SK-N-SH (cell line): Measurements from ENCODE around the gene NAV2. TPM values are rescaled to one million over a fixed set of nuclear protein-coding genes. Genes with fewer than 3 reads are reported as not detected.

Experiments
- CTCF ChIA-PET: fragments of 300-600, 350-600 bp; formaldehyde crosslinking; extraction: SDS; loops from one replicate; lab custom pipeline; 2021; lab: Yijun Ruan, JAX
- POLR2A ChIA-PET: fragments of 350-600 bp; sonication (Branson Sonifier 250); formaldehyde crosslinking; extraction: SDS; loops from one replicate; lab custom pipeline; 2020; ENCODE audit warnings: antibody characterized with exemption, inconsistent platforms; lab: Yijun Ruan, JAX
- DNase-seq: peaks from one replicate; pipeline ENCODE4 v3.0.0; 2012
- H2AFZ ChIP-seq: fragments of 200-600 bp; sonication (generic); 2 replicates; pipeline ENCODE4 v1.8.1; 2016; ENCODE audit warnings: antibody characterized with exemption, mild to moderate bottlenecking, low read depth
- H3F3A ChIP-seq: fragments of 200-600 bp; sonication (generic); replicated peaks from 2 replicates; pipeline ENCODE3; 2016; ENCODE audit warnings: antibody characterized with exemption, mild to moderate bottlenecking; ENCODE audit not compliant: insufficient read depth
- H3K27ac ChIP-seq, 2 experiments: fragments of 200-500 bp in 1 of 2; fragments of 200-600 bp in 1 of 2; sonication (Bioruptor generic) in 1 of 2; sonication (generic), shearing (Covaris generic) in 1 of 2; 2 replicates each; pipeline versions ENCODE4 v1.5.1 to v1.6.1; 2014 to 2016; ENCODE audit warnings: low read depth in 2 of 2, inconsistent platforms in 1 of 2, low read length in 1 of 2, mild to moderate bottlenecking in 1 of 2, mixed read lengths in 1 of 2
- H3K27me3 ChIP-seq: fragments of 200-600 bp; sonication (generic), shearing (Covaris generic); 2 replicates; pipeline ENCODE4 v1.6.1; 2016; ENCODE audit warnings: mixed run types; ENCODE audit not compliant: insufficient read depth
- H3K36me3 ChIP-seq, 2 experiments: fragments of 200-500 bp in 1 of 2; fragments of 200-600 bp in 1 of 2; sonication (Bioruptor generic) in 1 of 2; sonication (generic) in 1 of 2; replicated peaks in 1 of 2; 2 replicates each; pipeline versions ENCODE3 to v1.5.1; 2014 to 2016; ENCODE audit warnings: low read length in 1 of 2, mild to moderate bottlenecking in 1 of 2; ENCODE audit not compliant: insufficient read depth in 2 of 2, control insufficient read depth in 1 of 2
- H3K4me1 ChIP-seq, 2 experiments: fragments of 200-500 bp in 1 of 2; fragments of 200-600 bp in 1 of 2; sonication (Bioruptor generic) in 1 of 2; sonication (generic), shearing (Covaris generic) in 1 of 2; 2 replicates each; pipeline versions ENCODE4 v1.5.1 to v1.6.1; 2014 to 2016; ENCODE audit warnings: low read depth in 1 of 2, low read length in 1 of 2, mixed run types in 1 of 2; ENCODE audit not compliant: insufficient read depth in 2 of 2, control insufficient read depth in 1 of 2
- H3K4me2 ChIP-seq: fragments of 200-600 bp; sonication (generic), shearing (Covaris generic); 2 replicates; pipeline ENCODE4 v1.6.1; 2017; ENCODE audit warnings: mixed run types
- H3K4me3 ChIP-seq, 2 experiments: fragments of 200-500 bp in 1 of 2; fragments of 200-600 bp in 1 of 2; sonication (Bioruptor generic) in 1 of 2; sonication (generic), shearing (Covaris generic) in 1 of 2; 2 replicates each; pipeline versions ENCODE4 v1.5.1 to v1.8.1; 2014 to 2016; ENCODE audit warnings: low read depth in 2 of 2, inconsistent platforms in 1 of 2, low read length in 1 of 2, mild to moderate bottlenecking in 1 of 2, mixed read lengths in 1 of 2, moderate library complexity in 1 of 2
- H3K79me2 ChIP-seq: fragments of 200-600 bp; sonication (generic); 2 replicates; pipeline ENCODE4 v1.8.1; 2017; ENCODE audit warnings: mild to moderate bottlenecking; ENCODE audit not compliant: insufficient read depth
- H3K9ac ChIP-seq: fragments of 200-600 bp; sonication (generic); 2 replicates; pipeline ENCODE4 v1.6.1; 2017; ENCODE audit warnings: mixed run types
- H3K9me2 ChIP-seq: fragments of 200-600 bp; sonication (generic); 2 replicates; pipeline ENCODE4 v1.6.1; 2017; ENCODE audit warnings: mixed run types
- H3K9me3 ChIP-seq: fragments of 200-600 bp; sonication (generic); 2 replicates; pipeline ENCODE4 v1.6.1; 2017; ENCODE audit warnings: mixed run types, mild to moderate bottlenecking, moderate library complexity
- H4K20me1 ChIP-seq: fragments of 200-600 bp; sonication (generic); 2 replicates; pipeline ENCODE4 v1.6.1; 2017; ENCODE audit warnings: mild to moderate bottlenecking, mixed run types; ENCODE audit not compliant: insufficient read depth
- EZH2phosphoT487 ChIP-seq: fragments of 200-600 bp; sonication (generic); IDR thresholded peaks from 2 replicates; pipeline ENCODE4 v1.6.1; 2017; ENCODE audit warnings: low read depth, mixed run types, mild to moderate bottlenecking, antibody characterized with exemption, moderate library complexity, borderline replicate concordance
- FOSL2 ChIP-seq: IDR thresholded peaks from 2 replicates; pipeline ENCODE4 v1.4.0; 2012; ENCODE audit warnings: low read depth, mild to moderate bottlenecking, moderate library complexity, borderline replicate concordance
- FOXJ3 ChIP-seq: sonication (generic); formaldehyde crosslinking; IDR thresholded peaks from 2 replicates; pipeline ENCODE4 v1.5.1; 2020; ENCODE audit warnings: mild to moderate bottlenecking, missing genetic modification reagents
- GATA2 ChIP-seq: sonication (generic); formaldehyde crosslinking; IDR thresholded peaks from 2 replicates; pipeline ENCODE4 v1.5.0; 2020; ENCODE audit warnings: mild to moderate bottlenecking, missing genetic modification reagents
- MAX ChIP-seq: IDR thresholded peaks from 2 replicates; pipeline ENCODE4 v1.4.0; 2012; ENCODE audit warnings: low read depth
- MXI1 ChIP-seq: IDR thresholded peaks from 2 replicates; pipeline ENCODE4 v1.6.1; 2012; ENCODE audit warnings: mild to moderate bottlenecking, low read depth, low read length, improper control_type of control experiment
- PBX3 ChIP-seq: IDR thresholded peaks from 2 replicates; pipeline ENCODE4; 2012
- RAD21 ChIP-seq: IDR thresholded peaks from 2 replicates; pipeline ENCODE4 v1.6.1; 2012; ENCODE audit warnings: mild to moderate bottlenecking, low read length
- REST ChIP-seq: IDR thresholded peaks from 2 replicates; pipeline ENCODE4 v1.6.1; 2012; ENCODE audit warnings: mild to moderate bottlenecking, low read depth, low read length, moderate library complexity
- RFX5 ChIP-seq: IDR thresholded peaks from 2 replicates; pipeline ENCODE4 v1.6.1; 2012; ENCODE audit warnings: mild to moderate bottlenecking, improper control_type of control experiment, low read length
- RXRA ChIP-seq: IDR thresholded peaks from 2 replicates; pipeline ENCODE4 v1.4.0; 2012; ENCODE audit warnings: low read depth, mild to moderate bottlenecking, borderline replicate concordance
- SMC3 ChIP-seq: IDR thresholded peaks from 2 replicates; pipeline ENCODE4 v1.6.1; 2012; ENCODE audit warnings: low read depth, low read length, improper control_type of control experiment
- TAF1 ChIP-seq: IDR thresholded peaks from 2 replicates; pipeline ENCODE4 v1.6.1; 2012; ENCODE audit warnings: low read depth, mild to moderate bottlenecking, low read length, moderate library complexity, borderline replicate concordance
- TEAD4 ChIP-seq: IDR thresholded peaks from 2 replicates; pipeline ENCODE4 v1.4.0; 2012; ENCODE audit warnings: mild to moderate bottlenecking, borderline replicate concordance; ENCODE audit not compliant: insufficient read depth
- USF1 ChIP-seq: IDR thresholded peaks from 2 replicates; pipeline ENCODE4 v1.4.0; 2012; ENCODE audit warnings: low read depth, borderline replicate concordance
- USF2 ChIP-seq: fragments of 150-350 bp; IDR thresholded peaks from 2 replicates; pipeline ENCODE4 v1.6.1; 2017; ENCODE audit warnings: antibody characterized with exemption, low read length, low read depth, borderline replicate concordance
- ZBTB33 ChIP-seq: IDR thresholded peaks from 2 replicates; pipeline ENCODE4 v1.4.0; 2012; ENCODE audit warnings: low read depth, borderline replicate concordance
- WGBS: methylation state at CpG from one replicate; pipeline ENCODE4 v1.1.6; 2017; ENCODE audit warnings: low lambda C conversion rate; 5-methylcytosine and 5-hydroxymethylcytosine counted together
- polyA plus RNA-seq, 3 experiments: library from polyadenylated mRNA; depleted of rRNA; stranded (reverse); fragments of >200 nt; gene quantifications; 2 replicates each; pipeline ENCODE4 v1.2.3, GENCODE V29; 2012

The NAV2 gene
- polyA plus RNA-seq, 1 of the 3 experiments (the other 2 are of a cell fraction) = 26.2 TPM

GRCh38 chr11:19766810-19767209 is 54.2 kb downstream of the NAV2 start:
- no peaks in the 10 kb centered on the region for H3K9me3 ChIP-seq
- TF ChIP-seq GATA2 (CRISPR knock-in tag) (no peak), FOXJ3 (CRISPR knock-in tag) (no peak), MAX (no peak), ZBTB33 (no peak), RFX5 (no peak), FOSL2 (no peak), MXI1 (no peak), RAD21 (no peak), RXRA (no peak), USF1 (no peak), EZH2phosphoT487 (no peak), TAF1 (no peak), REST (no peak), SMC3 (no peak), TEAD4 (no peak), PBX3 (no peak), USF2 (no peak)
- H3K27me3 ChIP-seq = no peaks in the 10 kb centered on the region
- no peak overlapping the region for H3K9ac ChIP-seq
- no peak for DNase-seq
- no peaks in the 10 kb centered on the region for H3K9me2 ChIP-seq
- peaks cover 99% of the 10 kb centered on the region for H3K79me2 ChIP-seq
- H2AFZ ChIP-seq = no peak overlapping the region
- peaks cover 100% of the 10 kb centered on the region for H4K20me1 ChIP-seq
- 82% methylated on average over 1 of the region's 1 CpG for WGBS
- peaks cover 0 to 60% of the 10 kb centered on the region in 2 experiments; a peak in 2 of 4 replicates for H3K4me1 ChIP-seq
- H3K27ac ChIP-seq = peak overlapping the region in 1 of 2 experiments; percentile 77; a peak in 2 of 4 replicates
- no peak overlapping the region for H3K4me3 ChIP-seq
- H3F3A ChIP-seq = no peaks in the 10 kb centered on the region
- CTCF ChIA-PET = interaction anchor here (0.7 to 2.3 kb wide), 8 partner anchors 12 to 696 kb away, joined by 3 to 11 read pairs (median 3); no protein-coding TSS in a partner anchor
- H3K4me2 ChIP-seq = no peak overlapping the region
- H3K36me3 ChIP-seq = peaks cover 9 to 22% of the 10 kb centered on the region in 2 experiments
- POLR2A ChIA-PET = no interaction called here
